ENCODE results near the gene ADGRD2. TPM values are rescaled to one million over a fixed set of nuclear protein-coding genes. Genes with fewer than 3 reads are reported as not detected.

The ADGRD2 gene
- total RNA-seq, 1 donor = not detected

GRCh38 chr9:124502711-124503702 lies 52.8 kb downstream of the ADGRD2 start:
- H3K4me3 ChIP-seq (ENCODE audit: low read depth, low read length) = no peak overlapping the region
- no peak for DNase-seq (ENCODE audit: low read depth)
- TF ChIP-seq CTCF (IDR thresholded peaks at IDR 0.05; ENCODE audit: insufficient read depth, low read depth, low read length) = no peak

- no peak for DNase-seq (ENCODE audit: low read depth)
- no peak for TF ChIP-seq CTCF (IDR thresholded peaks at IDR 0.05; ENCODE audit: insufficient read depth, low read depth, low read length)
- H3K4me3 ChIP-seq (ENCODE audit: low read depth, low read length) = no peak overlapping the region
These were observed 53.7 kb downstream of the ADGRD2 start for GRCh38 chr9:124503713-124504529.

DNA sequence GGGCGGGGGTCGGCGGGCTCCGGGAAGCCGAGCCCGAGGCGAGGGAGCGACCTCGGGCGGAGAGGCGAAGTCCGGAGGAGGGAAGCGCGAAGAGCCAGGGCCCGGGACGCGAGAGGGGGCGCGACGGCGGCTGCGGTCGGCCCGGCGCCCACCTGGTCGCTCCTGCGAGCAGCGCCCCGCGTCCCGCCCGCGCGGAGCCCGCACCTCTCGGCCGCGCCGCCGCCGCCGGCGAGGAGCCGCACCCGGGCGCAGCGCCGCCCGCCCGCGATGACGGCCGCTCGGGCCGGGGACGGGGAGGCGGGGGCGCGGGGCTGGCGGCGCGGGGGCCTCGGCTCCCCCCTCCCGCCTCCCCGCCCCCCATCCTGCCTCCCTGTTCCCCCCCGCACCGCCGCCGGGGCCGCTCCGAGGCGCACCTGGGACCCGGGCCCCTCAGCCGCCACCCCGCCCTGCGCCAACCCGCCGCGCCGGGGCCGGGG lies 54.3 kb downstream of the ADGRD2 start:
- no peak overlapping the region for H3K4me3 ChIP-seq (ENCODE audit: low read depth, low read length)
- DNase-seq (ENCODE audit: low read depth) = no peak
- TF ChIP-seq CTCF (IDR thresholded peaks at IDR 0.05; ENCODE audit: insufficient read depth, low read depth, low read length) = no peak

DNA sequence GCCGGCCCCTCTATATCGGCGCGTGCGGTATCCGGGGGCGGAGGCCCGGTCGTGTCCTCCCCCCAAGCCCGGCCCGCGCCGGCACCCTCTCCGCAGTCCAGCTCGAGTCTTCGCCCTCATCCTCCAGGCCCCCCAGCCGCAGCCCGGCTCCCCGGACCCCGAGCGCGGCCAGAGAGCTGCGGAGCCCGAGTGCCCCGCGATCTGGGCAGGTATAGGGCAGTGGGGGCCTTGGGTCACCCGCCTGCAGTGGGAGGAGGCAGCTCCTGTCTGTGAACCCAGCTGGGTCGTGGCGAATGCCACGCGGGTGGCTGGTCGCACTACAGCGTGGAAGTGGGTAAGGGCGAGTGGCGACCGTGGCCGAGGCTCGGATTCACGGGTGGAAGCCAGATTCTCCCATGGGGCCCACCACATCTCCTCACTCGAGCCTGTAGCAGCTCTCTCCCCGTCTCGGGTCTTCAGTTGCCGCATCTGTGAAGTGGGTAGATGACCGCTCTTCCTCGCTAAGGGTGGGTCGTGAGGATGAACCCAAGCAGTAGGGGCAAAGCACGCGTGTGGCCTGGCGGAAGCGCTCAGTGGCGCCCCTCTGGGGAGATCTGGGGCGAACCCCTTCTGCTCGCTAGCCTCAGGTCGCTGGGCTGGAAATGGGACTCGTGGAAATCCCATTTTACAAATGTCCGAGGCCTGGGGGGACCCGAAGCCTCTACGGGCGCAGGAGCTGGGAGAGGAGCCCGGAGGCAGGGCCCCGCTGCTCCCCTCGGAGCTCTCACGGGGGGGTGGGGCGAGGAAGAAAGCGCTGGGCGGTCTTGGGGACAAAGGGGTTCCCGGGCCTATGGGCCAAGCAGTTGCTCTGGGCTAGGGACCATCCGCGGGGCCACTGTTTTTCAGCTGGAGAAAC lies 55.0 kb downstream of the ADGRD2 start:
- DNase-seq (ENCODE audit: low read depth) = no peak
- no peak for TF ChIP-seq CTCF (IDR thresholded peaks at IDR 0.05; ENCODE audit: insufficient read depth, low read depth, low read length)
- no peak overlapping the region for H3K4me3 ChIP-seq (ENCODE audit: low read depth, low read length)

GRCh38 chr9:124505901-124506346 lies 55.7 kb downstream of the ADGRD2 start:
- DNase-seq (ENCODE audit: low read depth) = no peak
- no peak overlapping the region for H3K4me3 ChIP-seq (ENCODE audit: low read depth, low read length)
- no peak for TF ChIP-seq CTCF (IDR thresholded peaks at IDR 0.05; ENCODE audit: insufficient read depth, low read depth, low read length)

- DNase-seq (ENCODE audit: low read depth) = no peak
- H3K4me3 ChIP-seq (ENCODE audit: low read depth, low read length) = no peak overlapping the region
- TF ChIP-seq CTCF (IDR thresholded peaks at IDR 0.05; ENCODE audit: insufficient read depth, low read depth, low read length) = no peak
These were observed 56.2 kb downstream of the ADGRD2 start for GRCh38 chr9:124506433-124506832.

Data from fibroblast of villous mesenchyme (primary cell).